ENCODE results near the gene RNF11. TPM values are rescaled to one million over a fixed set of nuclear protein-coding genes. Genes with fewer than 3 reads are reported as not detected.

RNF11 gene
- 66.1 and 82.1 TPM in 2 replicates for total RNA-seq

GRCh38 chr1:51235673-51236530 lies at the start of gene RNF11:
Gene RNF11, plus strand, starts transcription at chr1:51236273. Its CDS starts 484 bp downstream, at chr1:51236757.

Other genes with a start within 250 kb of the RNF11 start
- gene C1orf185, start 134.0 kb upstream of the RNF11 start, total RNA-seq, result not detected in 2 replicates
- gene TTC39A, start 94.3 kb downstream of the RNF11 start, total RNA-seq, result 0.78 and 1.1 TPM in 2 replicates

Measured in subcutaneous preadipocyte (primary cell).